Urinary bladder (tissue), 4 donors: ENCODE data around the gene RGS6. TPM values are rescaled to one million over a fixed set of nuclear protein-coding genes. Genes with fewer than 3 reads are reported as not detected.

Experiments
- DNase-seq: peaks from one replicate; pipeline ENCODE4 v3.0.0-alpha.2; 2015; ENCODE audit errors: extremely low spot score
- H3K27ac ChIP-seq: one replicate; pipeline ENCODE4 v1.5.1; 2013; ENCODE audit warnings: low read depth, mild to moderate bottlenecking, moderate library complexity
- H3K36me3 ChIP-seq: one replicate; pipeline ENCODE4 v1.6.1; 2013; ENCODE audit warnings: mild to moderate bottlenecking, moderate library complexity; ENCODE audit not compliant: insufficient read depth
- H3K4me1 ChIP-seq: one replicate; pipeline ENCODE4 v1.6.1; 2013; ENCODE audit warnings: mild to moderate bottlenecking, moderate library complexity; ENCODE audit not compliant: insufficient read depth
- H3K4me3 ChIP-seq: one replicate; pipeline ENCODE4 v1.5.1; 2013; ENCODE audit warnings: low read depth, low read length
- WGBS: extraction: QIAGEN DNeasy Blood & Tissue Kit; methylation state at CpG from one replicate; pipeline ENCODE4 v1.1.7; 2013; 5-methylcytosine and 5-hydroxymethylcytosine counted together
- polyA plus RNA-seq: library from polyadenylated mRNA; stranded (reverse); fragments of 200-250 nt; gene quantifications from one replicate; pipeline ENCODE4 v1.2.3, GENCODE V29; 2013
- total RNA-seq: library from RNA; depleted of rRNA; stranded (reverse); fragments of >200 nt; gene quantifications from one replicate; pipeline ENCODE4 v1.2.3, GENCODE V29; 2014
- donor health status: healthy with polysubstance abuse.
- donor health status: healthy.

The RGS6 gene
- total and polyA plus RNA-seq, 2 donors, result 0.65 to 3.3 TPM

DNA sequence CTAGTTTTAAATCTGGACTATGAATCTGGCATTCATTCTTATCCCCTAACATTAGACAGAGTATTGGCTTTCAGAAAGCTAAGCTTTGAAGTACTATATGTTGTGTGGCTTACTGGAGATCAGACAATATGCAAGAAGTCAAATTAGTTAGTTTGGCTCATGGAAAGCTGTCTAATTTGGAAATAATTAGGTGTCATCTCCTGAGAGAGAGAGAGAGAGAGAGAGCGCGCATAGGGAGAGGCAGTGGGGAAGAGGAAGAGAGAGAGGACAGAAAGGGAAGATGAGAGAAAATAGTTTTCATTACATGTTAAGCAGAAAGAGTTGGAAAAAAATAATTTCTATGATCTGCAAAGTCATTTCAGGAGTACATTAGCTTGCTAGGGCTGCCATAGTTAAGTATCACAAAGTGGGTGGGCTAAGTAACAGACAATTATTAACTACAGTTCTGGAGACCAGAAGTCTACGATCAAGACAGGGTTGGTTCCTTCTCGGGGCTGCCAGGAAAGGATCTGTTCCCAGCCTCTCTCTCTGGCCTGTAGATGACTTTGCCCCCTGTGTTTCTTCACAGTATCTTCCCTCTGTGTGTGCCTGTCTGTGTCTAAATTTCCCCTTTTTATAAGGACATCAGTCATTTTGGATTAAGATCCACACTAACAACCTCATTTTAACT is 404.2 kb downstream of the RGS6 start:
- WGBS, result 73% methylated on average over 4 of the region's 4 CpGs
- no peak for DNase-seq
- H3K36me3 ChIP-seq, result no peaks in the 10 kb centered on the region
- no peak overlapping the region for H3K27ac ChIP-seq
- H3K4me1 ChIP-seq, result no peaks in the 10 kb centered on the region
- no peak overlapping the region for H3K4me3 ChIP-seq

DNA sequence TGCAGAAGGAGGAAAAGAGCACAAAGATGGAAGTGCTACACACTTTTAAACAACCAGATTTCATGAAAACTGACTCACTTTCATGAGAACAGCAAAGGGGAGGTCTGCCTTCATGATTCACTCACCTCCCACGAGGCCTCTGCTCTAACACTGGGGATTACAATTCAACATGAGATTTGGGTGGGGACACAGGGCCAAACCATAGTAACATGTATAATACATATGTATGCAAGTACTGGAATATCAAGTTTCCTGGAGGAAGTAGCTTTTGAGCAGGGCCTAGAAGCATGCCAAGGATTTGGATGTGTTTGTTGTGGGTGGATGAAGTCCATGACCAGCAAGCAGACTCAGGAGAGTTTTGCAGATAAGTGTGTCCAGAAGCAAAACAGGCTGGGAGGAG is 409.0 kb downstream of the RGS6 start:
- Histone ChIP-seq H3K36me3 (no peaks in the 10 kb centered on the region), H3K27ac (no peak overlapping the region), H3K4me3 (no peak overlapping the region), H3K4me1 (no peaks in the 10 kb centered on the region)
- 67% methylated on average over 1 of the region's 1 CpG for WGBS
- no peak for DNase-seq

DNA sequence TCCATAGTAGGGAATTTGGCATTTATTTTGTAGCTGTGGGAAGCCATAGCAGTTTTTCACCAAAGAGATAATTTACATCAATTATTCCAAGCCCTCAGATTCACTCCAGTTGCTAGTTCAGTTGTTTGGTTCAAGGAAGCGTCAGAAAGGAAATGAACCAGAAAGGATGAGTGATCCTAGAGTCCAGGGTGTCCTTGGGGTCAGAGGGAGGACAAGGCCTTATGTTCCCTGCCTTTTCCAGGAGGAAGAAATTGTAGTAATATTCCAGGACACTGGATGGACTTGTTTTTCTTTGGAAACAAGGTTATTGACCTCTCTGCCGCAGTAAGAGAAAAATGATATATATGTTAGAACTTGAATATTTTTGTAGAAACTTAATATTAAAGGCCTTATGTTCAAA is 409.5 kb downstream of the RGS6 start:
- no peak for DNase-seq
- Histone ChIP-seq H3K4me3 (no peak overlapping the region), H3K36me3 (no peaks in the 10 kb centered on the region), H3K27ac (no peak overlapping the region), H3K4me1 (no peaks in the 10 kb centered on the region)
- 87% methylated on average over 2 of the region's 2 CpGs for WGBS

DNA sequence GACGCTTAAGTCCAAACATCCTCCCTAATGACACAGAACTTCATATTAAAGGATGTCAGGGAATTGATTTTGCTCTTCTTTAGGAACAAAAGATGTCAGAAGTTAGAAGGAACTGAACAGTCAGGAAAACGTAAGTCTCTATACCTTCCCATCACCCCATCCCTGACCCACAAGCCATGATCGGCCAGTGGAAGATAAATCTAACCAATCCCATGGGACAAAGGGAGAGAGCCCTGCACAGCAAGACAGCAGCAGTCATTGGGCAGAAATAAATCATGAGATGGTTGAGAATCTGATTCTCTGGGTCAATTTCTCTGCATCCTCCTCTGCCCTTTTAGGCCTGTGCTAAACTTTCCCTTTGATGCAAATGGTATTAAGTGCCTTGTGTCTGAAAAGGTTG is 414.9 kb downstream of the RGS6 start:
- no peak overlapping the region for H3K4me3 ChIP-seq
- no peak overlapping the region for H3K27ac ChIP-seq
- 67% methylated on average over 3 of the region's 3 CpGs for WGBS
- H3K4me1 ChIP-seq, result no peaks in the 10 kb centered on the region
- no peak for DNase-seq
- H3K36me3 ChIP-seq, result no peaks in the 10 kb centered on the region

DNA sequence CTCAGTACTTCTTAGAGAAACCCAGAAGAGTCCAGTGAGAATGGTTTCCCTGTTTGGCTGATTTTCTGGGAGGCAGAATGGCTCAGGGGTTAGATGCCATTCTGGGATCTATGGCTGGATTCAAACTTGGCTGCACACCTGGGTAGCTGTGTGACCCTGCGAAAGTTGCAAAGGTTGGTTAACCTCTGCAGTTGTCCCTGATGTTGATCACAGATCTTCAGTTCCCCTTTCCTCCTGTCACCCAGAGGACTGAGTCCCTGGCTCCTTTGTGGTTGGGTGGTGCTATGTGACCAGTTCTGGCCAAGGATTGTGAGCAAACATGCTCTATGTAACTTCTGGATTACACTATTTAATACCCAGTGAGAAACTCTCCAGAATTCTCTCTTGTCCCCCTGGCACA is 418.0 kb downstream of the RGS6 start:
- H3K36me3 ChIP-seq, result no peaks in the 10 kb centered on the region
- WGBS, result 96% methylated on average over 1 of the region's 1 CpG
- no peaks in the 10 kb centered on the region for H3K4me1 ChIP-seq
- DNase-seq, result no peak
- H3K27ac ChIP-seq, result no peak overlapping the region
- H3K4me3 ChIP-seq, result no peak overlapping the region

DNA sequence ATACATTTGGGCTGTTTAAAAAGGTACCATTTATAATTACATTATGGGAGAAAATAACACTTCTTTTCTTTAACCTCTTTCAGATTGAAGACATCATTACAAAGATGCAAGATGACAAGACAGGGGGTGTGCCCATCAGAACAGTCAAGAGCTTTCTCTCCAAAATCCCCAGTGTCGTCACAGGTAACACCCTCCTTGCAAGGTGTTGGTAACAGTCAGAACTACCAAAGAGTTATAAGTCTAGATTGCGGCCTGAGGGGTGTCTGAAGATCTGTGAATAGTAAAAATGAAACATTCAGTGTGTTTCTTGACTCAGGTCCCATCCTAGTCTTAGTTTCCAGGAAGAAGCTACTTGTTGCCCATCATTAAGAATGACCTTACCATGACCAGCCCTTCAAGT is 419.8 kb downstream of the RGS6 start:
- no peak overlapping the region for H3K27ac ChIP-seq
- WGBS, result 88% methylated on average over 2 of the region's 2 CpGs
- H3K4me1 ChIP-seq, result no peaks in the 10 kb centered on the region
- H3K4me3 ChIP-seq, result no peak overlapping the region
- no peak for DNase-seq
- no peaks in the 10 kb centered on the region for H3K36me3 ChIP-seq

DNA sequence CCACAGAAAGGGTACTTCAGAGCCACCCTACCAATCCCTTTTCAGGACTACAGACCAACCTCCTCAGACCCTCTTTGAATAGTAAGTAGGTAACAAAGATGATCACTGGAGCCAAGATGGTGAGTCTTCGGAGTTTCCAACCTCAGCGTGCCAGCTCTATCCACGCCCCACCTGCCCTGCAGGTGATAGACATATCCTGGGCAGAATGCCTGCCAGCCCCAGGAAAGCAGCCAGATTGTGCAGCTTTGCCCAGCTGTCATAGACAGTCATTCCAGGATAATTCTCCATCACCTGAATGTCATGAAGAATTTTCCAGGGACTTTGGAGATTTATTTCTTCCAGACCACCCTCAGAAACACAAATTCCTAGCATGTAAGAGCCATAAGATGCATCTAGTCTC is 434.4 kb downstream of the RGS6 start:
- WGBS, result 92% methylated on average over 3 of the region's 3 CpGs
- no peak overlapping the region for H3K4me3 ChIP-seq
- no peaks in the 10 kb centered on the region for H3K4me1 ChIP-seq
- no peak overlapping the region for H3K27ac ChIP-seq
- no peak for DNase-seq
- H3K36me3 ChIP-seq, result no peaks in the 10 kb centered on the region

DNA sequence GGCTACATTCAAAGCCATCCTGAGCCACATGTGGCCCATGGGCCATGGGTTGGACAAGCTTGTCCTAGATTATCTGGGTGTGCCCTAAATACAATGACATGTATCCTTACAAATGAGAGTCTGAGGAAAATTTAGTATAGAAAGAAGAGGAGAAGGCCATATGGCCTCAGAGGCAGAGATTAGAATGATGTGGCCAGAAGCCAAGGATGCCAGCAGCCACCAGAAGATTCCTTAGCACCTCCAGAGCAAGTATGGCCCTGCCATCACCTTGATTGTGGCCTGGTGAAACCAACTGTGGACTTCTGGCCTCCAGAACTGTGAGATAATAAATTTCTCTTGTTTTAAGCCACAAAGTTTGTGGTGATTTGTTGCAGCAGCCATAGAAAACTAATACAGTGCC is 436.9 kb downstream of the RGS6 start:
- no peak for DNase-seq

DNA sequence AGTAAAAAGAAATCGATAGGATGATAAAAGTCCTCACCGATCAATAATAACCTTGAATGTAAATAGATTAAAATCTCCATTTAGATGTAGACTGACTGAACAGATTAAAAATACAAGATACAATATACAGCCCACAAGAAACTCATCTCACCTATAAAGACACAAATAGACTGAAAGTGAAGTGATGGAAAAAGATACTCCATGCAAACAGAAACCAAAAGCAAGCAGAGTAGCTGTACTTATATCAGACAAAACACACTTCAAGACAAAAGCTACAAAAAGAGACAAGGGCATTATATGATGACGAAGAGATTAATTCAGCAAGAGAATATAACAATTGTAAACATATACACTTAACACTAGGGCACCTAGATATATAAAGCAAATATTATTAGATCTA is 444.8 kb downstream of the RGS6 start:
- no peaks in the 10 kb centered on the region for H3K4me1 ChIP-seq
- H3K4me3 ChIP-seq, result no peak overlapping the region
- H3K27ac ChIP-seq, result no peak overlapping the region
- no peak for DNase-seq
- H3K36me3 ChIP-seq, result no peaks in the 10 kb centered on the region
- 63% methylated on average over 3 of the region's 3 CpGs for WGBS

More for the DNA sequence above, 436.9 kb downstream of the RGS6 start:
- H3K4me1 ChIP-seq, result no peaks in the 10 kb centered on the region
- no peak overlapping the region for H3K4me3 ChIP-seq
- H3K27ac ChIP-seq, result no peak overlapping the region
- H3K36me3 ChIP-seq, result no peaks in the 10 kb centered on the region

DNA sequence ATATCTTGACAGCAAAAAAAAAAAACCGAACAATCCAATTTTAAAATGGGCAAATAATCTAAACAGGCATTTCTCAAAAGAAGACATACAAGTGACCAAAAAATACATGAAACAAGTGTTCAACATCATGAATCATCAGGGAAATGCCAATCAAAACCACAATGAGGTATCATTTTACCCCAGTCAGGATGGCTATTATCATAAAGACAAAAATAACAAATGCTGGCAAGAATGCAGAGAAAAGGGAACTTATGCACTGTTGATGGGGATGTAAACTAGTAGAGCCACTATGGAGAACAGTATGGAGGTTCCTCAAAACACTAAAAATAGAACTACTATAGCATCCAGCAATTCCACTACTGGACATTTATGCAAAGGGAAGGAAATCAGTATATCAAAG is 448.2 kb downstream of the RGS6 start:
- WGBS, result 98% methylated on average over 1 of the region's 1 CpG
- no peaks in the 10 kb centered on the region for H3K4me1 ChIP-seq
- no peak overlapping the region for H3K27ac ChIP-seq
- H3K36me3 ChIP-seq, result no peaks in the 10 kb centered on the region
- H3K4me3 ChIP-seq, result no peak overlapping the region
- no peak for DNase-seq

DNA sequence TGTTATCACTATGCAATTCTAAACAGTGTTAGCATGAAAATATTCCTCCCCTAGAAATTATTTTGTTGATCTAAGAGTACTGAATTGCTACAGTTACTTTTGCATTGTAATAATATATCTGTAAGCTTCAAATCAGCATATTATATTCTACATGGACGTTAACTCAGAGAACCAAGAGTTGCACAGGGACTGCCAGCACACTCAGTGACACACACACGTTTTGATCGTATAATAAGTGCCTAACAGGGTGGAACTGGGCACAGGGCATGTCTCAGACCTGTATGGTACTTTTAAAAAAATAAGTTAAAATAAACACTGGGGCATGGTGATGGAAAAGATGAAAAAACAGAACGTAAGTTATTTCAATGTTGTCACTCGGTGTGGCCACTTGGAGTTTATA is 451.6 kb downstream of the RGS6 start:
- H3K4me1 ChIP-seq, result no peaks in the 10 kb centered on the region
- H3K27ac ChIP-seq, result no peak overlapping the region
- no peak for DNase-seq
- H3K36me3 ChIP-seq, result no peaks in the 10 kb centered on the region
- WGBS, result 44% methylated on average over 5 of the region's 5 CpGs
- H3K4me3 ChIP-seq, result no peak overlapping the region

DNA sequence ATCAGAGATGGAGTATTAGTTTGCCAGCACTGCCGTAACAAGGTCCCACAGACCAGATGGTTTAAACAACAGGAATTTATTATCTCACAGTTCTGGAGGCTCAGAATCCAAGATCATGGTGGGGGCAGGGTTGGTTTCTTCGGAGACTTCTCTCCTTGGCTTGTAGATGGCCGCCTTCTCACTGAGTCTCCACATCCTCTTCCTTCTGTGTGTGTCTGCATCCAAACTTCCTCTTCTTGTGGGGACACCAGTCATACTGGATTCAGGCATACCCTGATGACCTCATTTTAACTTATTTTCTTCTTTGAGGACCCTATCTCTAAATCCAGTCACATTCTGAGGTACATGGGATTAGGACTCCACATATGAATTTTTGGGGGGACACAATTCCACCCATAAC is 455.5 kb downstream of the RGS6 start:
- Histone ChIP-seq H3K4me3 (no peak overlapping the region), H3K27ac (no peak overlapping the region), H3K36me3 (no peaks in the 10 kb centered on the region), H3K4me1 (no peaks in the 10 kb centered on the region)
- DNase-seq, result no peak
- 72% methylated on average over 3 of the region's 3 CpGs for WGBS

DNA sequence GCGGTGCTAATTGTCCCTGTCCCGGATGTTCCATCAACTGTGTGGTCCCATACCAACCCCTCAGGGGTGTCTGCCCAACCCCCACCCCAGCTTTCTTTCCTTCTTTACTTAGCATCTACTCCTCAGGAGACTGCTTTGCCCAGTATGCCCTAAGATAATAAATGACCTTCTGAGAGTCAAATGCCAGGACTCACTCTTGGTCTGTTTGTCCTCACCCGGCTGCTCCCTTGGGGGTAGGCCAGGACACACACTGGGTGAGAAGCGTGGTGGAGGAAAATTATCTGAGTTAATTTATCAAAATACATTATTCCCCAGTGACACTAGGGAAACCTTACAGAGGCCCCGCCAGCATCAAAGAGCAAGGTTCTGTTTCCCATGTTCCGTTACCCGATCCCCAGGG is 457.0 kb downstream of the RGS6 start:
- no peak for DNase-seq
- WGBS, result 82% methylated on average over 7 of the region's 7 CpGs
- Histone ChIP-seq H3K36me3 (no peaks in the 10 kb centered on the region), H3K4me1 (no peaks in the 10 kb centered on the region), H3K4me3 (no peak overlapping the region), H3K27ac (no peak overlapping the region)

DNA sequence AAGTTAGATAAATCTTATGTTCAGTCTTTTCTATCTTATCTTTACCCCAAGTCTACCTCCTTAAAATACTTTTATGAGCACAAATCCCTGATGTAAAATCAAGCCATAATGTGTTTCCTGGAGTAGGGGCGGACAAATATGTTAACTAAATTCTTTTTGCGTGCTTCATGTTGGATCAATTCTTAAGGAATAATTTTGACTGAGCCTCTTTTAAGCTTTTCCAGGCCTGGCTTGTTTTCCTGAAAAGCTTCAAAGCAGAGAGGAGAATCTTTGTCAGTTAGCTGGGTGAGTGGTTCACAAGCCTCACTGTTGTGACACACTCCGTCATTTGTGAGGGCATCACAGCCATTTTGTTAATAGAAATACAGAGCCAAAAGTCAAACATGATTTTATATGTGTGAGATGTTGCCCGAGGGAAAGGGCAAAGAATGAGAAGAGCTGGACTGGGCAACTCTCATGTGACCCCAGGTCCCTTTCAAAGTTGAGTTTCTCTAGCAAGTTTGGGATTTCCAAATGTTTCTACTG is 468.9 kb downstream of the RGS6 start:
- H3K4me3 ChIP-seq, result no peak overlapping the region
- 39% methylated on average over 4 of the region's 4 CpGs for WGBS
- H3K4me1 ChIP-seq, result no peaks in the 10 kb centered on the region
- H3K27ac ChIP-seq, result no peak overlapping the region
- H3K36me3 ChIP-seq, result no peaks in the 10 kb centered on the region
- no peak for DNase-seq
